ENCODE results near the gene KLF16. TPM values are rescaled to one million over a fixed set of nuclear protein-coding genes. Genes with fewer than 3 reads are reported as not detected.

Gene KLF16
- total and polyA plus RNA-seq, 2 donors from 2014 or later, result 10.4 to 22.2 TPM

DNA sequence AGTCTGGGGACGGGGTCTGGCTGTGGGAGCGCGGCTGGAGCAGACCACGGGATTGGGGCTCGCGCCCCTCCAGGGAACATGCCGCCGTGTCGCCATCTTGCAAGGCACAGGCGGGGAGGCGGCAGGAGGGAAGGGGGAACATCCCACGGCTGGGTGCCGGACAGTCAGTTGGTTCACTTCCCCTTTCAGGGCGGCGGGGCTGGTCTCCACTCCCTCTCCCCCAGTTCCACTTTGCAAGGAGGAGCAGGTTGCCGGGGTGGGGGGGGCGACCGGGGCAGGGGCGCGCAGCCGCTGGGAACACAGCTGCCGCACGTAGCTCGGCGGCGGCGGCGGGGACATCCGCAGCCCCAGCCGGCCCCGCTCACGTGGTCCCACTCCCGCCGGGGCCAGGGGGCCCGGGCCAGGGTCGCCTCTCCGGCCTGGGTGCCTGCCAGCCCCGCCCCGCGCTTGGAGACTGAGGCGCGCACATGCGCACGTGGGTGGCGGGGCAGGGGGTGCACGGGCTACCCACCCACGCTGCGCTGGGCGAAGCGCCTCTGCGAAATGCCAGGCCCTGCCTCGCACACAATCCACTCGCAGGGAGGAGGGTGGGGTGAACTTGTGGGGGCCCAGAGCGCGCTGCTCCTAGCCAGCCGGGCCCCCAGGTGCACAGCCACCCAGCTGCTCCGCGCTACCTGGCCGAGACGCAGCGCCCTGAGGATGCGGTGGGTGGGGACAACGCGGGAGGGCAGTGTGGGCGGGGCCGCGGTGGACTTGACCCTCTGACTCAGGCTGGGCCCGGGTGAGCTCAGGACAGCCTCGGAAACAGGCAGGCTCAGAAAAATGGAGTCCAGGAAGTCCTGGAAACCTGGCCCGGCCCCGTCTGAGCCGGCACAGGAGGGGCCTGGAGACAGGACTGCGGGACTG lies 6.4 kb downstream of the KLF16 start:
- TF ChIP-seq, protein P1, sequence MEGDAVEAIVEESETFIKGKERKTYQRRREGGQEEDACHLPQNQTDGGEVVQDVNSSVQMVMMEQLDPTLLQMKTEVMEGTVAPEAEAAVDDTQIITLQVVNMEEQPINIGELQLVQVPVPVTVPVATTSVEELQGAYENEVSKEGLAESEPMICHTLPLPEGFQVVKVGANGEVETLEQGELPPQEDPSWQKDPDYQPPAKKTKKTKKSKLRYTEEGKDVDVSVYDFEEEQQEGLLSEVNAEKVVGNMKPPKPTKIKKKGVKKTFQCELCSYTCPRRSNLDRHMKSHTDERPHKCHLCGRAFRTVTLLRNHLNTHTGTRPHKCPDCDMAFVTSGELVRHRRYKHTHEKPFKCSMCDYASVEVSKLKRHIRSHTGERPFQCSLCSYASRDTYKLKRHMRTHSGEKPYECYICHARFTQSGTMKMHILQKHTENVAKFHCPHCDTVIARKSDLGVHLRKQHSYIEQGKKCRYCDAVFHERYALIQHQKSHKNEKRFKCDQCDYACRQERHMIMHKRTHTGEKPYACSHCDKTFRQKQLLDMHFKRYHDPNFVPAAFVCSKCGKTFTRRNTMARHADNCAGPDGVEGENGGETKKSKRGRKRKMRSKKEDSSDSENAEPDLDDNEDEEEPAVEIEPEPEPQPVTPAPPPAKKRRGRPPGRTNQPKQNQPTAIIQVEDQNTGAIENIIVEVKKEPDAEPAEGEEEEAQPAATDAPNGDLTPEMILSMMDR (IDR thresholded peaks at IDR 0.05; ENCODE audit: borderline replicate concordance, extremely low read depth, insufficient read depth), result no peak
- intact Hi-C loops (cut with DNase I), result no loop called here
- FAIRE-seq, result no peak
- Histone ChIP-seq H3K36me3 (ENCODE audit: control insufficient read depth in 2 of 3, insufficient read depth in 3 of 3, low read length in 3 of 3) (no peaks in the 10 kb centered on the region), H3K4me1 (ENCODE audit: control insufficient read depth in 2 of 3, insufficient read depth in 2 of 3, low read depth in 1 of 3, low read length in 3 of 3) (peaks cover 0 to 41% (median 16%) of the 10 kb centered on the region in 3 donors), H3K9ac (ENCODE audit: low read length in 3 of 3) (peak overlapping the region in 1 of 3 donors; percentile 46), H3K27me3 (ENCODE audit: control insufficient read depth, insufficient read depth, low read length) (no peaks in the 10 kb centered on the region), H3K27ac (ENCODE audit: low read depth in 2 of 2, low read length in 2 of 2) (peak overlapping the region; percentile 75 to 83), H3K9me3 (ENCODE audit: control insufficient read depth in 2 of 3, insufficient read depth in 1 of 3, low read length in 3 of 3) (no peaks in the 10 kb centered on the region), H3K4me3 (ENCODE audit: low read length in 3 of 3) (peak overlapping the region in 2 of 3 donors; percentile 38 to 44)
- DNase-seq, result peak; percentile 58 to 95 (median 77)

DNA sequence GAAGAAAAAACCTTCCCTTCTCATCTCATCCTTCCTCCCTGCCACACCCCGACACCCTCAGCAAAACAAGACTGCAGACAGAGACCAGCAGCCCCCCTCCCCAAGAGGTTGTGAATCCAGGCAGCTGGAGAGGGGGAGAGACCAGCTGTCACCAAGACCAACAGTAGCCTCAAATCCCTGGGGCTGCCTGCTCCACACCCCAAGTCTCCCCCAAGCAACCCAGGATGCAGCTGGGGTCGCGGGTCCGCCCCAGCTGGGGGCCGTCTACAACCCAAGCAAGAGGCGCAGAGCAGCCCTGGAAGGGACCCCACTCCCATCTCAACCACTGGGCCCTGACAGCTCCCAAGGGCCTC lies 7.1 kb downstream of the KLF16 start:
- DNase-seq (peak in 2 of 5 donors; percentile 59 to 73), FAIRE-seq (no peak)
- H3K27me3 ChIP-seq (ENCODE audit: control insufficient read depth, insufficient read depth, low read length), result no peaks in the 10 kb centered on the region
- H3K9ac ChIP-seq (ENCODE audit: low read length in 3 of 3), result peak overlapping the region in 1 of 3 donors; percentile 7
- H3K4me1 ChIP-seq (ENCODE audit: control insufficient read depth in 2 of 3, insufficient read depth in 2 of 3, low read depth in 1 of 3, low read length in 3 of 3), result peaks cover 0 to 36% (median 16%) of the 10 kb centered on the region in 3 donors
- no peak overlapping the region for H3K4me3 ChIP-seq (ENCODE audit: low read length in 3 of 3)
- H3K27ac ChIP-seq (ENCODE audit: low read depth in 2 of 2, low read length in 2 of 2), result peak overlapping the region; percentile 55 to 87
- no peaks in the 10 kb centered on the region for H3K36me3 ChIP-seq (ENCODE audit: control insufficient read depth in 2 of 3, insufficient read depth in 3 of 3, low read length in 3 of 3)
- H3K9me3 ChIP-seq (ENCODE audit: control insufficient read depth in 2 of 3, insufficient read depth in 1 of 3, low read length in 3 of 3), result no peaks in the 10 kb centered on the region
- TF ChIP-seq, protein P1 (IDR thresholded peaks at IDR 0.05; ENCODE audit: borderline replicate concordance, extremely low read depth, insufficient read depth), result no peak
- intact Hi-C loops (cut with DNase I), result no loop called here

- TF ChIP-seq, protein P1 (IDR thresholded peaks at IDR 0.05; ENCODE audit: borderline replicate concordance, extremely low read depth, insufficient read depth), result no peak
- no peak for FAIRE-seq
- Histone ChIP-seq H3K9ac (ENCODE audit: low read length in 3 of 3) (peak overlapping the region in 1 of 3 donors; percentile 58), H3K27me3 (ENCODE audit: control insufficient read depth, insufficient read depth, low read length) (no peaks in the 10 kb centered on the region), H3K36me3 (ENCODE audit: control insufficient read depth in 2 of 3, insufficient read depth in 3 of 3, low read length in 3 of 3) (no peaks in the 10 kb centered on the region), H3K9me3 (ENCODE audit: control insufficient read depth in 2 of 3, insufficient read depth in 1 of 3, low read length in 3 of 3) (no peaks in the 10 kb centered on the region), H3K4me3 (ENCODE audit: low read length in 3 of 3) (peak overlapping the region in 1 of 3 donors; percentile 22), H3K4me1 (ENCODE audit: control insufficient read depth in 2 of 3, insufficient read depth in 2 of 3, low read depth in 1 of 3, low read length in 3 of 3) (peaks cover 0 to 34% (median 16%) of the 10 kb centered on the region in 3 donors), H3K27ac (ENCODE audit: low read depth in 2 of 2, low read length in 2 of 2) (peak overlapping the region; percentile 55 to 87)
- DNase-seq, result peak in 2 of 5 donors; percentile 75 to 78
- intact Hi-C loops (cut with DNase I), result no loop called here
These were observed 7.5 kb downstream of the KLF16 start for GRCh38 chr19:1855828-1856255.

Data from kidney (tissue), 14 donors.